Keratinocyte (primary cell): ENCODE measurements around the gene ARMH1. TPM values are rescaled to one million over a fixed set of nuclear protein-coding genes. Genes with fewer than 3 reads are reported as not detected.
A peak's percentile ranks its signal among the peaks of the same experiment; 100 is the strongest.

ENCODE experiments used
- DNase-seq: peaks from one replicate; pipeline ENCODE4 v3.0.0-alpha.2; 2011; ENCODE audit warnings: low read depth, missing footprints, low spot score
- FAIRE-seq: peaks from 2 replicates; lab custom pipeline; 2011; peaks lifted over from hg19 to GRCh38; lab: Jason Lieb, UNC
- H2AFZ ChIP-seq: 2 replicates; pipeline ENCODE4 v1.6.0; 2012; ENCODE audit warnings: low read length, control low read depth, inconsistent platforms; ENCODE audit not compliant: control insufficient read depth
- H3K27ac ChIP-seq: 2 replicates; pipeline ENCODE4 v1.5.1; 2011; ENCODE audit warnings: low read length; ENCODE audit not compliant: control insufficient read depth, insufficient read depth
- H3K27me3 ChIP-seq: 3 replicates; pipeline ENCODE4 v1.6.0; 2011; ENCODE audit warnings: low read length; ENCODE audit not compliant: control insufficient read depth, insufficient read depth; ENCODE audit errors: extremely low read depth
- H3K36me3 ChIP-seq, 2 experiments: 2 replicates in 1 of 2; 3 replicates in 1 of 2; pipeline ENCODE4 v1.5.1; 2011; ENCODE audit warnings: low read length in 2 of 2, mild to moderate bottlenecking in 1 of 2; ENCODE audit not compliant: control insufficient read depth in 2 of 2, insufficient read depth in 2 of 2; ENCODE audit errors: extremely low read depth in 1 of 2
- H3K4me1 ChIP-seq: 3 replicates; pipeline ENCODE4 v1.5.1; 2011; ENCODE audit warnings: low read length; ENCODE audit not compliant: control insufficient read depth, insufficient read depth; ENCODE audit errors: extremely low read depth
- H3K4me2 ChIP-seq: 3 replicates; pipeline ENCODE4 v1.6.0; 2011; ENCODE audit warnings: low read depth, low read length; ENCODE audit not compliant: control insufficient read depth, insufficient read depth; ENCODE audit errors: extremely low read depth
- H3K4me3 ChIP-seq, 3 experiments: fragments of 200-600 bp in 1 of 3; sonication (generic) in 1 of 3; 2 replicates in 2 of 3; 3 replicates in 1 of 3; pipeline ENCODE4 v1.5.1; 2011 to 2016; ENCODE audit warnings: low read length in 3 of 3, mild to moderate bottlenecking in 3 of 3, control low read depth in 2 of 3, inconsistent platforms in 1 of 3, low read depth in 1 of 3, mixed read lengths in 1 of 3, mixed run types in 1 of 3, moderate library complexity in 1 of 3; ENCODE audit not compliant: control insufficient read depth in 2 of 3, insufficient read depth in 2 of 3; ENCODE audit errors: extremely low read depth in 1 of 3
- H3K79me2 ChIP-seq: 2 replicates; pipeline ENCODE4 v1.6.0; 2012; ENCODE audit warnings: low read length; ENCODE audit not compliant: control insufficient read depth, insufficient read depth
- H3K9ac ChIP-seq: 3 replicates; pipeline ENCODE4 v1.6.0; 2011; ENCODE audit warnings: low read length; ENCODE audit not compliant: control insufficient read depth, insufficient read depth; ENCODE audit errors: extremely low read depth
- H3K9me1 ChIP-seq: 3 replicates; pipeline ENCODE4 v1.6.0; 2011; ENCODE audit warnings: low read length; ENCODE audit not compliant: control insufficient read depth, insufficient read depth; ENCODE audit errors: extremely low read depth
- H3K9me3 ChIP-seq: 2 replicates; pipeline ENCODE4 v1.5.1; 2012; ENCODE audit warnings: low read depth, low read length; ENCODE audit not compliant: control insufficient read depth
- H4K20me1 ChIP-seq: 3 replicates; pipeline ENCODE4 v1.6.0; 2011; ENCODE audit warnings: low read length; ENCODE audit not compliant: control insufficient read depth, insufficient read depth; ENCODE audit errors: extremely low read depth
- EZH2 ChIP-seq: IDR thresholded peaks from one replicate; pipeline ENCODE4 v1.6.1; 2012; ENCODE audit warnings: inconsistent platforms, mild to moderate bottlenecking, low read length, moderate library complexity
- dilution Hi-C: fragments of 300-500 bp; cut with MboI; formaldehyde crosslinking; loops from one replicate; pipeline ENCODE4 v1.7.0; 2020; ENCODE audit warnings: low sequenced_read_pairs; ENCODE audit not compliant: extremely low pct_ligation_motif_present
- polyA plus RNA-seq, 5 experiments: library from polyadenylated mRNA; depleted of rRNA in 3 of 5; stranded (reverse) in 3 of 5; stranded (forward) in 1 of 5; unstranded in 1 of 5; fragments of >200 nt; gene quantifications; 1 replicate in 1 of 5; 2 replicates in 3 of 5; 3 replicates in 1 of 5; pipeline versions ENCODE4 v1.2.1 to v1.2.3, GENCODE V29; 2011 to 2012; ENCODE audit warnings: missing spikeins in 2 of 5, low read depth in 1 of 5, low replicate concordance in 1 of 5
- TF ChIP-seq, protein P1 (sequence below), 3 experiments: IDR thresholded peaks in 1 of 3; conservative IDR thresholded peaks in 1 of 3; optimal IDR thresholded peaks in 1 of 3; 2 replicates in 2 of 3; 3 replicates in 1 of 3; pipeline versions ENCODE3 to v1.5.1; 2011; ENCODE audit warnings: low read length in 3 of 3, mild to moderate bottlenecking in 3 of 3, moderate library complexity in 2 of 3, control low read depth in 1 of 3, inconsistent platforms in 1 of 3; ENCODE audit not compliant: insufficient read depth in 2 of 3; ENCODE audit errors: extremely low read depth in 1 of 3

ARMH1 gene
- polyA plus RNA-seq, 1 donor (not counting 4 experiments of a cell fraction or from before 2014, with no cell fraction given), result 0.22 TPM

DNA sequence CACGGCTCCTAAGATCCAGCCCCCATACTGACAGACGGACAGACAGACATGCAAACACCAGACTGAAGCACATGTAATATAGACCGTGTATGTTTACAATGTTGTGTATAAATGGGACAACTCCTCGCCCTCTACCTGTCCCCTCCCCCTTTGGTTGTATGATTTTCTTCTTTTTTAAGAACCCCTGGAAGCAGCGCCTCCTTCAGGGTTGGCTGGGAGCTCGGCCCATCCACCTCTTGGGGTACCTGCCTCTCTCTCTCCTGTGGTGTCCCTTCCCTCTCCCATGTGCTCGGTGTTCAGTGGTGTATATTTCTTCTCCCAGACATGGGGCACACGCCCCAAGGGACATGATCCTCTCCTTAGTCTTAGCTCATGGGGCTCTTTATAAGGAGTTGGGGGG is 23.4 kb upstream of the ARMH1 start:
- Histone ChIP-seq H3K4me2 (no peak overlapping the region), H3K9me3 (no peaks in the 10 kb centered on the region), H4K20me1 (peaks cover 3% of the 10 kb centered on the region), H3K27me3 (no peaks in the 10 kb centered on the region), H3K79me2 (no peaks in the 10 kb centered on the region), H3K36me3 (peaks cover 17 to 32% of the 10 kb centered on the region in 2 experiments), H2AFZ (no peak overlapping the region), H3K4me1 (no peaks in the 10 kb centered on the region), H3K4me3 (no peak overlapping the region), H3K9me1 (no peaks in the 10 kb centered on the region), H3K9ac (no peak overlapping the region), H3K27ac (no peak overlapping the region)
- FAIRE-seq (no peak), DNase-seq (no peak)
- dilution Hi-C loops, result no loop called here
- no peak for TF ChIP-seq EZH2
- TF ChIP-seq, protein P1, sequence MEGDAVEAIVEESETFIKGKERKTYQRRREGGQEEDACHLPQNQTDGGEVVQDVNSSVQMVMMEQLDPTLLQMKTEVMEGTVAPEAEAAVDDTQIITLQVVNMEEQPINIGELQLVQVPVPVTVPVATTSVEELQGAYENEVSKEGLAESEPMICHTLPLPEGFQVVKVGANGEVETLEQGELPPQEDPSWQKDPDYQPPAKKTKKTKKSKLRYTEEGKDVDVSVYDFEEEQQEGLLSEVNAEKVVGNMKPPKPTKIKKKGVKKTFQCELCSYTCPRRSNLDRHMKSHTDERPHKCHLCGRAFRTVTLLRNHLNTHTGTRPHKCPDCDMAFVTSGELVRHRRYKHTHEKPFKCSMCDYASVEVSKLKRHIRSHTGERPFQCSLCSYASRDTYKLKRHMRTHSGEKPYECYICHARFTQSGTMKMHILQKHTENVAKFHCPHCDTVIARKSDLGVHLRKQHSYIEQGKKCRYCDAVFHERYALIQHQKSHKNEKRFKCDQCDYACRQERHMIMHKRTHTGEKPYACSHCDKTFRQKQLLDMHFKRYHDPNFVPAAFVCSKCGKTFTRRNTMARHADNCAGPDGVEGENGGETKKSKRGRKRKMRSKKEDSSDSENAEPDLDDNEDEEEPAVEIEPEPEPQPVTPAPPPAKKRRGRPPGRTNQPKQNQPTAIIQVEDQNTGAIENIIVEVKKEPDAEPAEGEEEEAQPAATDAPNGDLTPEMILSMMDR (optimal IDR thresholded peaks at IDR 0.05 in 1 of 3, IDR thresholded peaks at IDR 0.05 in 1 of 3, conservative IDR thresholded peaks at IDR 0.05 in 1 of 3; ENCODE audit: extremely low read depth in 1 of 3, insufficient read depth in 2 of 3, low read length in 3 of 3), result no peak

- TF ChIP-seq EZH2, result no peak
- TF ChIP-seq, protein P1 (optimal IDR thresholded peaks at IDR 0.05 in 1 of 3, IDR thresholded peaks at IDR 0.05 in 1 of 3, conservative IDR thresholded peaks at IDR 0.05 in 1 of 3; ENCODE audit: extremely low read depth in 1 of 3, insufficient read depth in 2 of 3, low read length in 3 of 3), result peak; percentile 97 to 100 (median 99)
- Histone ChIP-seq H3K4me3 (no peak overlapping the region), H3K27me3 (no peaks in the 10 kb centered on the region), H3K9me1 (no peaks in the 10 kb centered on the region), H3K4me2 (no peak overlapping the region), H3K9me3 (no peaks in the 10 kb centered on the region), H3K4me1 (no peaks in the 10 kb centered on the region), H3K79me2 (no peaks in the 10 kb centered on the region), H2AFZ (no peak overlapping the region), H3K27ac (no peak overlapping the region), H3K9ac (no peak overlapping the region), H4K20me1 (peaks cover 3% of the 10 kb centered on the region), H3K36me3 (peaks cover 13 to 23% of the 10 kb centered on the region in 2 experiments)
- dilution Hi-C loops, result no loop called here
- peak; percentile 79 for FAIRE-seq
- DNase-seq, result no peak
Observed at GRCh38 chr1:44652445-44653106, 21.9 kb upstream of the ARMH1 start.
